NOMO-1 treated with DMSO at 0.1 percent for 48 hours (cell line): ENCODE data around the gene ZGPAT.
A peak's percentile ranks its signal among the peaks of the same experiment; 100 is the strongest.
"Not testable (repeated sequence)": the region's sequence is repeated elsewhere in the genome, so short reads cannot be mapped to it uniquely, and the experiment has no call there.

ENCODE experiments used
- DNase-seq: peaks from one replicate; lab custom pipeline; 2025; ENCODE audit not compliant: unreplicated experiment; lab: John Stamatoyannopoulos, UW

The ZGPAT gene

GRCh38 chr20:63702036-63702665 lies 5.7 kb upstream of the ZGPAT start:
- DNase-seq = no peak

GRCh38 chr20:63702751-63703470 lies 4.9 kb upstream of the ZGPAT start:
- DNase-seq = no peak

GRCh38 chr20:63703471-63703975 lies 4.3 kb upstream of the ZGPAT start:
- DNase-seq = no peak

GRCh38 chr20:63703976-63704748 lies 3.7 kb upstream of the ZGPAT start:
- no peak for DNase-seq

GRCh38 chr20:63704749-63705117 lies 3.1 kb upstream of the ZGPAT start:
- DNase-seq = no peak

GRCh38 chr20:63705232-63706026 lies 2.4 kb upstream of the ZGPAT start:
- DNase-seq = no peak

- no peak for DNase-seq
These were observed 1.7 kb upstream of the ZGPAT start for GRCh38 chr20:63706027-63706695.

- DNase-seq = peak; percentile 29
These were observed 834 bp upstream of the ZGPAT start for GRCh38 chr20:63706852-63707557.

GRCh38 chr20:63708301-63709148 lies 686 bp downstream of the ZGPAT start:
- no peak for DNase-seq

- DNase-seq = no peak
These were observed 1.3 kb downstream of the ZGPAT start for GRCh38 chr20:63709149-63709527.

GRCh38 chr20:63711085-63711645 lies 3.3 kb downstream of the ZGPAT start:
- DNase-seq = no peak

GRCh38 chr20:63712191-63712590 lies 4.4 kb downstream of the ZGPAT start:
- no peak for DNase-seq

- DNase-seq = no peak
These were observed 7.0 kb downstream of the ZGPAT start for GRCh38 chr20:63714858-63715257.

- no peak for DNase-seq
These were observed 11.2 kb downstream of the ZGPAT start for GRCh38 chr20:63718996-63719395.

- not testable (repeated sequence) for DNase-seq
These were observed 15.3 kb downstream of the ZGPAT start for GRCh38 chr20:63722967-63723622.

GRCh38 chr20:63730189-63730733 lies 22.4 kb downstream of the ZGPAT start:
- DNase-seq = not testable (repeated sequence)

- no peak for DNase-seq
These were observed 23.6 kb downstream of the ZGPAT start for GRCh38 chr20:63731410-63731809.
